GM12878 (cell line): ENCODE data around the gene TOE1. TPM values are rescaled to one million over a fixed set of nuclear protein-coding genes. Genes with fewer than 3 reads are reported as not detected.
A peak's percentile ranks its signal among the peaks of the same experiment; 100 is the strongest.

ENCODE experiments used
- ASH2L ChIP-seq: fragments of 300-600, 200-600 bp; sonication (generic); IDR thresholded peaks from 2 replicates; pipeline ENCODE4 v1.6.1; 2017; ENCODE audit warnings: low read depth, mild to moderate bottlenecking, borderline replicate concordance
- BCLAF1 ChIP-seq: fragments of 450-650 bp; IDR thresholded peaks from 2 replicates; pipeline ENCODE4 v1.6.1; 2017; ENCODE audit warnings: antibody characterized with exemption, mild to moderate bottlenecking, moderate library complexity
- BHLHE40 ChIP-seq, 2 experiments: fragments of 450-650 bp in 1 of 2; IDR thresholded peaks; 2 replicates each; pipeline ENCODE4 v1.6.1; 2011 to 2017; ENCODE audit warnings: low read depth in 2 of 2, borderline replicate concordance in 1 of 2, improper control_type of control experiment in 1 of 2, low read length in 1 of 2, mild to moderate bottlenecking in 1 of 2
- CBX3 ChIP-seq: fragments of 200-600 bp; sonication (generic); IDR thresholded peaks from 2 replicates; pipeline ENCODE4 v1.6.1; 2016; ENCODE audit warnings: low read depth, borderline replicate concordance
- CTCF ChIP-seq, 3 experiments: IDR thresholded peaks in 2 of 3; conservative IDR thresholded peaks in 1 of 3; 2 replicates each; pipeline ENCODE4 v1.5.1; 2011; ENCODE audit warnings: low read depth in 3 of 3, low read length in 3 of 3, mild to moderate bottlenecking in 3 of 3, control low read depth in 2 of 3, moderate library complexity in 2 of 3, inconsistent platforms in 1 of 3, mixed read lengths in 1 of 3; ENCODE audit not compliant: control insufficient read depth in 2 of 3, insufficient read depth in 1 of 3; ENCODE audit errors: extremely low read depth in 1 of 3
- HDAC6 ChIP-seq: fragments of 200-600 bp; sonication (generic); IDR thresholded peaks from one replicate; pipeline ENCODE4 v1.8.0; 2017; ENCODE audit warnings: antibody characterized with exemption; ENCODE audit not compliant: unreplicated experiment
- IKZF2 ChIP-seq, 2 experiments: fragments of 450-650 bp; IDR thresholded peaks; 2 replicates each; pipeline ENCODE4 v1.6.1; 2017; ENCODE audit warnings: mild to moderate bottlenecking in 2 of 2, moderate library complexity in 2 of 2
- JUNB ChIP-seq: IDR thresholded peaks from 2 replicates; pipeline ENCODE4 v1.6.1; 2016; ENCODE audit warnings: antibody characterized with exemption, mild to moderate bottlenecking
- MXI1 ChIP-seq: fragments of 150-350 bp; IDR thresholded peaks from 2 replicates; pipeline ENCODE4 v1.6.1; 2011; ENCODE audit warnings: low read depth, mild to moderate bottlenecking, inconsistent platforms, low read length, improper control_type of control experiment
- NRF1 ChIP-seq: conservative IDR thresholded peaks from 2 replicates; pipeline ENCODE4 v1.6.1; 2011; ENCODE audit warnings: mild to moderate bottlenecking, low read depth, low read length, improper control_type of control experiment
- POLR2AphosphoS5 ChIP-seq: IDR thresholded peaks from 2 replicates; pipeline ENCODE4 v1.6.1; 2011; ENCODE audit warnings: mild to moderate bottlenecking, low read length, inconsistent platforms
- POU2F2 ChIP-seq: IDR thresholded peaks from 3 replicates; pipeline ENCODE4 v1.6.1; 2011; ENCODE audit warnings: low read depth, mild to moderate bottlenecking, low read length, borderline replicate concordance
- RBBP5 ChIP-seq: fragments of 200-600 bp; sonication (generic); conservative IDR thresholded peaks from 2 replicates; pipeline ENCODE4 v1.6.1; 2016
- SIX5 ChIP-seq: IDR thresholded peaks from 2 replicates; pipeline ENCODE4 v1.6.1; 2011; ENCODE audit warnings: mild to moderate bottlenecking, low read depth, low read length, moderate library complexity; ENCODE audit not compliant: severe bottlenecking
- SP1 ChIP-seq: IDR thresholded peaks from one replicate; pipeline ENCODE4 v1.6.1; 2011; ENCODE audit warnings: low read depth, low read length
- SREBF2 ChIP-seq: IDR thresholded peaks from 2 replicates; pipeline ENCODE4 v1.6.1; 2012; ENCODE audit warnings: mild to moderate bottlenecking, low read length
- SRF ChIP-seq, 2 experiments: IDR thresholded peaks; 2 replicates each; pipeline ENCODE4 v1.6.1; 2011; ENCODE audit warnings: low read depth in 2 of 2, low read length in 2 of 2, mild to moderate bottlenecking in 1 of 2, moderate library complexity in 1 of 2
- STAT3 ChIP-seq: IDR thresholded peaks from 2 replicates; pipeline ENCODE4 v1.6.1; 2011; ENCODE audit warnings: low read depth, low read length, improper control_type of control experiment
- TARDBP ChIP-seq: IDR thresholded peaks from 2 replicates; pipeline ENCODE4 v1.6.1; 2016; ENCODE audit warnings: borderline replicate concordance
- TCF7 ChIP-seq: IDR thresholded peaks from 2 replicates; pipeline ENCODE4 v1.6.1; 2014; ENCODE audit warnings: antibody characterized with exemption, borderline replicate concordance
- USF1 ChIP-seq: IDR thresholded peaks from 2 replicates; pipeline ENCODE4 v1.6.1; 2011; ENCODE audit warnings: borderline replicate concordance, low read depth, mild to moderate bottlenecking, moderate library complexity, mixed read lengths, low read length; ENCODE audit not compliant: insufficient read depth; ENCODE audit errors: extremely low read length
- USF2 ChIP-seq: IDR thresholded peaks from 2 replicates; pipeline ENCODE4 v1.6.1; 2011; ENCODE audit warnings: low read depth, low read length, improper control_type of control experiment, borderline replicate concordance
- YY1 ChIP-seq: IDR thresholded peaks from 2 replicates; pipeline ENCODE4 v1.6.1; 2011; ENCODE audit warnings: low read depth, mild to moderate bottlenecking, low read length
- polyA plus RNA-seq, 11 experiments: library from polyadenylated mRNA; depleted of rRNA in 4 of 11; unstranded in 6 of 11; stranded (reverse) in 5 of 11; fragments of >200 nt; fragmentation: Nextera tagmentation in 4 of 11; fragmentation: Illumina TruSeq in 1 of 11; extraction: Ambion mirVana in 4 of 11; extraction: Trizol in 1 of 11; gene quantifications; 1 replicate in 1 of 11; 2 replicates in 10 of 11; pipeline versions ENCODE4 v1.2.1 to v1.2.3, GENCODE V29; 2011 to 2016; ENCODE audit warnings: inconsistent platforms in 2 of 11, missing spikeins in 2 of 11, low read depth in 1 of 11
- total RNA-seq, 4 experiments: library from RNA; depleted of rRNA in 3 of 4; stranded (reverse); fragments of >200 nt in 3 of 4; fragmentation: Illumina TruSeq in 1 of 4; extraction: Trizol in 1 of 4; gene quantifications; 2 replicates each; pipeline versions ENCODE4 v1.2.1 to v1.2.3, GENCODE V29; 2013 to 2021

The TOE1 gene
- total and polyA plus RNA-seq, 10 of the 15 experiments (the other 5 are each of a cell fraction or from before 2014, with no cell fraction given): 22.7 to 38.0 (median 33.3) TPM

- TF ChIP-seq BCLAF1 (no peak), USF2 (no peak), YY1 (peak; percentile 68; the same call in 1 of the 2 replicates), USF1 (peak; percentile 6), TCF7 (no peak), POU2F2 (0 out of 3 replicates have a peak, but pooled peaks have one; percentile 30), SREBF2 (no peak), TARDBP (no peak), HDAC6 (peak; percentile 30), JUNB (no peak), MXI1 (peak; percentile 49; the same call in 1 of the 2 replicates), POLR2AphosphoS5 (peak; percentile 83), CTCF (IDR thresholded peaks at IDR 0.05 in 2 of 3, conservative IDR thresholded peaks at IDR 0.05 in 1 of 3; ENCODE audit: control insufficient read depth in 2 of 3, extremely low read depth in 1 of 3, insufficient read depth in 1 of 3, low read depth in 3 of 3, low read length in 3 of 3) (0 out of 6 replicates have a peak, but pooled peaks of 1 of the 3 experiments have one; percentile 5), IKZF2 (IDR thresholded peaks at IDR 0.05) (peak in 1 of 2 experiments; percentile 45; a peak in 3 of 4 replicates), ASH2L (no peak), CBX3 (no peak), NRF1 (no peak), STAT3 (no peak), RBBP5 (no peak), SP1 (no peak), SRF (IDR thresholded peaks at IDR 0.05; ENCODE audit: low read depth in 2 of 2, low read length in 2 of 2) (no peak), BHLHE40 (IDR thresholded peaks at IDR 0.05; ENCODE audit: borderline replicate concordance in 1 of 2, low read depth in 2 of 2, low read length in 1 of 2) (peak in 1 of 2 experiments; percentile 46; a peak in 2 of 4 replicates), SIX5 (no peak)
These were observed 13.0 kb upstream of the TOE1 start, which contains the start of gene HPDL (continued) for GRCh38 chr1:45326627-45327623.
